GM19043 (cell line): Measurements from ENCODE around the gene PHETA1.
"Not testable (repeated sequence)": the region's sequence is repeated elsewhere in the genome, so short reads cannot be mapped to it uniquely, and the experiment has no call there.

Experiments used
- ATAC-seq: cut with Tn5 transposase; IDR thresholded peaks from one replicate; pipeline ENCODE4 v1.9.1; 2021; ENCODE audit warnings: low read depth; ENCODE audit not compliant: unreplicated experiment

PHETA1 gene

DNA sequence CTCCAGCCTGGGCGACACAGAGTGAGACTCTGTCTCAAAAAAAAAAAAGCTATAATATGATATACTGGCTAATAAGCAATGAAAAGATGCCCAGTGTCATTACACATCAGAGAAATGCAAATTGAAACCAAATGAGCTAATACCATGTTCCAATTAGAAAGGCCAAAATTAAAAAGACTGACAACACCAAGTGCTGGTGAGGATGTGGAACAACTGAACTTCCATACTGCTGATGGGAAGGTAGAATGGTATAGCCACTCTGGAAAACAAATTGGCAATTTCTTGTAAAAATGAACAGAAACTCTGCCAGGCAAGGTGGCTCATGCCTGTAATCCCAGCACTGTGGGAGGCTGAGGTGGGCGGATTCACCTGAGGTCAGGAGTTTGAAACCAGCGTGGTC, 8.5 kb upstream of the PHETA1 start:
- ATAC-seq, result no peak

DNA sequence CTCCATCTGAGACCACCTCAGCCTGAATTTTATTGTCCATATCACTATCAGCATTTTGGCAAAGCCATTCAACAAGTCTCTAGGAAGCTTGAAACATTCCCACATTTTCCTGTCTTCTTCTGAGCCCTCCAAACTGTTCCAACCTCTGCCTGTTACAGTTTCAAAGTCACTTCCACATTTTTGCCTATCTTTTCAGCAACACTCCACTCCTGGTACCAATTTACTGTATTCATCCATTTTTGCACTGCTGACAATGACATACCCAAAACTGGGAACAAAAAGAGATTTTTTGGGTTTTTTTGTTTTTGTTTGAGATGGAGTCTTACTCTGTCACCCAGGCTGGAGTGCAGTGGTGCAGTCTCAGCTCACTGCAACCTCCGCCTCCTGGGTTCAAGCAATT, 4.3 kb upstream of the PHETA1 start:
- ATAC-seq, result not testable (repeated sequence)

DNA sequence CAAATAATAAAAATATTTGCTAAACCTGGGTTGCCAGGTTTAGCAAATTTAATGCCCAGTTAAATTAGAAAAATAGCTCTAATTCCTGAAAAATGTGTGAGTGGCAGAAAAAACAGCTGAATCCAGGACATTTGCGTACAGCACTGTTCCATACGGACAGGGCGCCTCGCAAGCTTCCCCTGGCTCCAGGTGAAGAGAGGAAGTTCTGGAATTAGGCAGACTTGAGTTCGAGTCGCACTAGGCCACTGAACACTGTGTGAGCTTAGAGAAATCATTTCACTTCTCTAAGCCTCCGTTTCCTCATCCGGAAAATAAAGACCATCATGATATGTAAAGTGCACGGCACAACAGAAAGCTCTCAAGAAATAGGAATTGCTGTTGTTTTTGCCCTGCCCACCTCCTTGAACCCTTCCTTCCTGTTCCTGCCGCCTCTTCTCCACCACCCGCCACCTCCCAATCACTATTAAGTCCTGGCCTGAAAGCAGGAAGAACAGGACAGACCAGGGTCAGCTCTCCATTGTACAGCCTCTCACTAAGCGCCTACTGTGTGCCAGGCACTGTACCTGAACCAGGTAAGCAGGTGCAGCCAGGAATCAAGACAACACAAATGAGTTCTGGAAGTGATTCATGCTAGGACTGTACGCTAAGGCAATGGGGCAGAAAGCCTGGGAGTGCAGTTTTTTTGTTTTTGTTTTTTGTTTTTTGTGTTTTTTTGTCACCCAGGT, 763 bp upstream of the PHETA1 start:
- ATAC-seq, result no peak

DNA sequence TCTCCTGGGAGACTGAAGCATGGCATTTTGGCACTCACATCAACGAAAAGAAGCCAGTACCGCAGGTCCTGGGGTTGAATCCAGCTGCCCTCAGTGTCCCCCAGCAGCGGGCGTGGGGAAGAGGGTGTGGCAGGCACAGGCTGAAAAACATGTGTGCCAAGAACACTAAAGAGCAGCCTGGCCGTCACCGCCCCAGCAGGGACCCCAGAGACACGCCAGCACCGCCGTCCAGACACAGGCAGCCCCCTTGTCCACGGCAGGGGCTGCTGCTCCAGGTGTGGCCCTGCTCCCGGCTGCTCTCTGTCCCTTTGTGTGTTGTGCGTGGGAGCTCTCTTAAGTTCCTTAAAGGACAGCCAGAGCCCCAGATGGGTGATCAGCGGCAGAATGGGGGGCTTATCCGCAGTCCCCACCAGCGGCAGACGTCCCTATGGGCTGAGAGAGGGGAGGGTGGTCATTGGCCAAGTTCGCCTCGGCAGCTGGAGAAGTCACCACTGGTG, 556 bp downstream of the PHETA1 start:
- no peak for ATAC-seq

DNA sequence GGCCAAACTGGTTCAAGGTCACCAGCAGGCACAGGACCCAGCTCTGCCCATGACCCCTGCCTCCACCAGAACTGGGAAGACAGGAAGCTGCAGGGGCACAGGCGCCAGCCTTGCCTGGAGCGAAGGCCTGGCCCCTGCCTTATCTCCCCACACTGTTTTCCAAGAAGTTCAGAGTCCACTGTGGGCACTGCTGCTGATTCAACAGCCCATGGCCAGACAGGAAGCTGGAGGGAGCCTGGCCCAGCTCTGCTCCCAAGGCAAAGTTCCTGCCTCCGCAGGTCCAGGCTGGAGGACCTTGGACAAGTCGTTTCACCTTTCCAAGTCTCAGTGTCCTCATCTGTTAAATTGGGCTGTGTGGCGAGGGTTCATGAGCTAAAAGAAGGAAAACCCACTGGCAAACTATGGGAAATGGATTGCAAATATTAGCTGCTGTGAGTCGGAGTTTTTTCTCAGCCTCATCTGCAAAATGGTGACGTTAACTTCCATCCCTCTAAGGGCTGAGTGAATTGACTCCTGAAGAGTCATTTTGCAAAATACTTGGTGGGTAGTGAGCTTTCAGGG, 1.2 kb downstream of the PHETA1 start:
- ATAC-seq, result no peak

DNA sequence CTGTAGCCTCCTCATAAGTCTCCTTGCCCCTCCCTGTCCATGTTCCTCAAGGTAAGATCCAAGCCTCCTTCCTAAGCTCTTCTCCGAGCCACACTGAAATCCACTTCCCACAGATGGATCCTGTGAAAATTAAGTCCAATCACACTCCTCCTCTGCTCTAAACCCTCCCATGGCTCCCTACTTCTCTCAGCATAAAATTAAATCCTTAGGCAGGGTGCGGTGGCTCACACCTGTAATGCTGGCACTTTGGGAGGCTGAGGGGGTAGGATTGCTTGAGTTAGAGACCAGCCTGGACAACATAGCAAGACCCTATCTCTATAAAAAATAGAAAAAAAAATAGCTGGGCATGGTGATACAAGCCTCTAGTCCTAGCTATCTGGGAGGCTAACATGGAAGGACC, 2.3 kb downstream of the PHETA1 start:
- ATAC-seq, result no peak

DNA sequence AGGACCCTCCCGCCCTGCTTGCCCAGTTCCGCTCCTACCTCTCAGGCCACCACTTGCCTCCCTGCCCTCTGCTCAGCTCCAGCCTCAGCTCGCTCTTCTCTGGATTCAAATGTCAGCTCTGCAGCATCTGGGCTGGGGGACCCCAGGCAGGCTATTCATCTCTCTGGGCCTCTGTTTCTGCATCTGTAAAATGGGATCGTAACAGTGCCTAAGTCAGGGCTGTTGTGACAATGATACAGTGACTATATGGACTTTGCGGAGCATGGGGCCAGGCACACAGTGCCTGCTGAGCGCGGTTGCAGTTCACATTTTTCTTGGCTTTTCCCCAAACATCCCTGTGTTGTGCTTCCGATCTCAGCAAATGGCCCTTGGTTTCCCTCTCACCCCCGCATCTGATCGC, 2.8 kb downstream of the PHETA1 start:
- ATAC-seq, result no peak

DNA sequence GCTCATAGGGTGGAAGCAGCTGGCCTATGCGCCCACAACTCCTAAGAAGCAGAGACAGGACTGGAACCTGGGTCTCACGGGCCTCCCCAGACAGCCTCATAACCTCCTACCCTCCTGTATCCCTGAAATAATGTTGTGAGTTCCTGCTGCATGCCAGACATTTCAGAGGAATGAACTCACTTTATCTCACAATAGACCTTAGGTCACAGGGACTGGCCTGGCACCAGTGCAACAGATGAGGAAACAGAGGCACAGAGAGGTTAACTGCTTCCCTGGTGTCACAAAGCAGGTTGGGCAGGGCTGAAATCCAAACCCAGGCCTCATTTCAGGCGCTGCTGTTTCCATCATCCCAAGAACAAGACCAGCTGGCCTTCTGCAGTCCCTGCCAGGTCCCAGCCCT, 5.3 kb downstream of the PHETA1 start:
- ATAC-seq, result no peak

DNA sequence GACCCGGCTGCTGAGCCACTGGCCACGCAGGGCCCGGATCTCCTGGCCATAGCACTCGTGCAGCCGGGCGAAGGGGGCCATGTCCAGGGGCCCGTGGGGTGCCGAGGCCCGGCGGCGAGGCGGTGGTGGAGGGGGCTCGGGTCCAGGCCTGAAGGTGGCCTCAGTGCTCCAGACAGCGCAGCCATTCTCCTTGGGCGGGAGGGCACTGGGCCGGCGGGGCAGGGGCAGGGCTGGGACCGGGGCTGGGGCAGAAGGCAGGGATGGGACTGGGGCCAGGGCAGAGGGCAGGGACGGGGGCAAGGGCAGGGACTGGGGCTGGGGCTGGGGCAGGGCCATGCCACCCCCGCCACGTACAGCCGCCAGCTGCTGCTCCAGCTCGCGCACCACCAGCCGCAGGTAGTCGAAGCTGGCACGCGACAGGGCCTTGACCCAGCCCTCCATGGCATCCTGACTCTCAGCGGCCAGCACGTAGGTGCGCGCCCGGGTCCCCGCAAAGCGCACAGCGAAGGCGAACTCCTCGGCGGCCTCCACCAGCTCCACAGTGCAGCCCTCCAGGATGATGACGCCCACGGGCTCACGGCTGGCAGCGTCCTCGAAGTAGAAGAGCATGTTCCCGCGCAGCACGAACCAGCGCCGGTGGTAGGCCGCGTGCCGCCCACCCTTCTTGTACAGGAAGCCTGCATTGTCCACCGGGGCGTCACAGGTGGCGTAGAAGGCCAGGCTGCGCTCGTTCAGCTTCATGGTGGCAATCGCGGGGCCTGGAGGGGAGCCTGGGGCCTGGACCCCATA, 6.0 kb downstream of the PHETA1 start:
- no peak for ATAC-seq

DNA sequence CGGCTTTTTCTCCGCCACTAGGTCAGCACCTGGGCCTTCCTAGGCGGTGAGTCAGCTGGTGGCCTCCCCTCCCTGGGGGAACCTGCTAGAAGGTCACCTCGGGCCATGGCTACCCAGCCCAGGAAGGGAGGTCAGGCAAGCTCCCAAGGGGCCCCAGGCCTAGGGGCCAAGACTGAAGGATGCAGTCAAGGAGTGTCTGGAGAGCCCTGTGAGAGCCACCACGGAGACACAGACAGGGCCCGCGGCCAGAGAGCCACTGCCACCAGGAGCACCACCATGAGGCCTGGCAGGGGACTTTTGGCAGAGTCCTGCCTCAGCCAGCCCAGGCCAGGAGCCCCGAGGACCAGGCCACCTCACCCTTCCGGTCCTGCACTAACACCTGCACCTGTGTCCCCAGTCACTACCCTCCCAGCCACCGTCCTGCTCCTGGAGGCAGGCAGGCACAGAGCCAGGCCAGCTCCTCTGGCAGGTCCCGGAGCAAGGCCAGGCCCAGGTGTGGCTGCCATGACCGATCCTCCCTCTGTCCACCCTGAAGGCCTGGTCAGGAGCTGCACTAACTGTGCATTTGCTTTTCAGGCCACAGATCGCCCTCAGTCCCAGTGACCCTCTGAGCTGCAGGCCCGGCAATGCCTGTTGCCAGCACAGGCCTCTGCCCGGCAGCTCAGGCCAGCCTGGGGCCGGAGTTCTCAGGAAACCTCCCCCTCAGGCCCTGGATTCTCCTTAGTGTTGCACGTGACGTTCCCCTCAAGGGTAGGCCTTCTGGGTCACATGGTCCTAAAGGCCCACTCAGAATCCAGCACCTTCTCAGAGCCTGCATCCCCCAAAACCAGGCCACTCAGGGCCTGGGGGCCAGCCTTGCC, 6.9 kb downstream of the PHETA1 start:
- ATAC-seq, result no peak

DNA sequence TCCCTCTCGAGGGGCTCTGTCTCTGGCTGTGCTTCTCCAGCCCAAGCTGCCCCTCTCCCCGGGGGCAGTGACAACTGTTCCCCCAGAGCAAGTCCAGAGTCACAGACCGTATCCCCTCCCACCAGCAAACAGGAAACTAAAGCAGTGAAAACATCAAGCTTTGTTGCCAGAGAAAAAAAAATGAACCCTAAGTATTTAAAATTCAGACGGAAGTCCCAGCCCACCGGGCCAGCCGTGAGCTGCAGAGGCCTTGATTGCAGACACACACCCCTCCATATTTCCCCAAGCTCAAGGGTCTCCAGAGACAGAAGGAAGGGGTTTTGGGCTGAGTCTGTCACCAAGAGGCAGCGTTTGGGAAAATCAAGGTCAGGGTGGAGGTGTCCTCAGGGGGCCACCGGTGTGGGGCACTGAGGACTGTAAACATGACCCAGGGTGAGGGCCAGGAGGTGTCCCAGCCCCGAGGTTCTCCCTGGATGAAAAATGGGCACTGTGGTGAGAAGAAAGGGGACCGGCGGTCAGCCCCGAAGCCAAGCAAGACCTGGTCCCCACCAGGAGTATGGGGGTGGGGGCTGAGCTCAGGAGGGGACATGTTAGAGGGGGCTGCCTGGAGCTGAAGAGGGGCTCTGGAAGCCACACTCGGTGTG, 7.7 kb downstream of the PHETA1 start:
- ATAC-seq, result no peak

DNA sequence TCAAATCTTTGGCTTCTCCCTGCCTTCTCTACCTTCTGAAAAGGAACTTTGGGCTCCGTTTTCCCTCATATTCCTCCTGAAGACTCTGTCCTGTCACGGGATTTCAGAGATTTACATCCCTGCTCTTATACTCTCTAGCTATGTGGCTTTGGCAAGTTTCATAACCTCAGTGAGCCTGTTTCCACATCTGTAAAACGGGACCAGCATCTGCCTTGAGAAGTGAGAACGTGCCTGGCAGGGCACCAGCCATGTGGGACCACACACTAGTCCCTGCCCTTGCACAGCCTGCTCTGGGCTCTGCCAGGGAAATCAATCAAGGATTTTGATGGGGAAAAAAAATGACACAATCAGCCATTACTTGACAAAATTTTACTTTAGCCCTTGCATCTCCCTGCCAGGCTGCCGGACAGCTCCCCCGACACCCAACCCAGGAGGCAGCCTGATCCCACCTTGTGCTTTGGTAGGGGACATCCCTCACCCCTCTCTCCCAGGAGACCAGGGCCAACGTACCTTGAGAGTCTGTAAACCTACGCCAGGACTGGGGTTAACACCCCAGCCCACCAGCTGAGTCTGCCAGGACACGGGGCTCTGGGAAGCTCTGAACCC, 8.5 kb downstream of the PHETA1 start:
- no peak for ATAC-seq

DNA sequence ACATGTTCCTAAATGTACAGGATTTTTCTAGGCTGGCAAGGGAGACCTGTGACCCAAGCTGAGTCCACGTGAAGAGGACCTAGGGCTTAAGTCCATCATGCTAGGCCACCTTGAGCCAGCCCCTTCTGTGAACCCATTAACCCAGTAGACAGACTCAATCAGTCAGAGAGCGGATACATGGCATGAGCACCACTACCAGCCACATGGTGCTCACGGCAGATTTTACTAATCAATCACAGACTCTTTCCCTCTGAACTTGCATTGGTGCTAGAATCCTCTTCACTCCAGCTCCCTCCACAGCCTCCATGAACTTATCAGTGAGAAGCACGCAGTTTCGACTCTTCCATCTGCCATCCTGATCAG, 9.0 kb downstream of the PHETA1 start:
- no peak for ATAC-seq

DNA sequence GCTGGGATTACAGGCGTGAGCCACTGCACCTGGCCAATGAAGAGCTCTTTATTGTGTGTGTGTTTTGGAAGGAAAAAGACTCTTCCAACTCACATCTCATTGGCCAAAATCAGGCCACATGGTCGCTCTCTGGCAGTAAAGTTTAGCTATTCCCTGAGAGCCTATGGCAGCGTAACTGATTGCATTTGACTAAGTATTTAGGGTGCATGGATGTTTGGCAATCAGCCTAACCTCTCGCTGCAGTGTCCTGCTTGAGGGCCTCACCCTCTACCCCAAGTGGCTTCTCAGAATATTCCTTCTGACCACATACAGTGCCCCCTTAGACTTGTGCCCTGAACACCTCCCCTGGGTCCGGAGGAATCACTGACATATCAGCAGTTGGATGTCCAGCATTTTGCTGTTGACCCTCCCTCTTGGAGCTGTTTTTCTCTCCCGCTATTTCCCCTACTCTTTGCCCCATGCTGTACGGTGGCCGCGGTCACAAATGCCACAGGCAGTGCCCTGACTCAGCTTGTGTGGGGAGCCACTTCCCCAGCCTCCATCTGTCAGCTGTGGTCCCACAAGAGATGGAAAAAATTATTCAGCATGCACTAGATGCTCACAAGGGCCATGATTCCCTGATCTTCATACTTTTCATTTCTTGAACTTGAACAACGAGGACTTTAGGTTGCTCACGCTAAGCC, 9.5 kb downstream of the PHETA1 start:
- ATAC-seq, result no peak

DNA sequence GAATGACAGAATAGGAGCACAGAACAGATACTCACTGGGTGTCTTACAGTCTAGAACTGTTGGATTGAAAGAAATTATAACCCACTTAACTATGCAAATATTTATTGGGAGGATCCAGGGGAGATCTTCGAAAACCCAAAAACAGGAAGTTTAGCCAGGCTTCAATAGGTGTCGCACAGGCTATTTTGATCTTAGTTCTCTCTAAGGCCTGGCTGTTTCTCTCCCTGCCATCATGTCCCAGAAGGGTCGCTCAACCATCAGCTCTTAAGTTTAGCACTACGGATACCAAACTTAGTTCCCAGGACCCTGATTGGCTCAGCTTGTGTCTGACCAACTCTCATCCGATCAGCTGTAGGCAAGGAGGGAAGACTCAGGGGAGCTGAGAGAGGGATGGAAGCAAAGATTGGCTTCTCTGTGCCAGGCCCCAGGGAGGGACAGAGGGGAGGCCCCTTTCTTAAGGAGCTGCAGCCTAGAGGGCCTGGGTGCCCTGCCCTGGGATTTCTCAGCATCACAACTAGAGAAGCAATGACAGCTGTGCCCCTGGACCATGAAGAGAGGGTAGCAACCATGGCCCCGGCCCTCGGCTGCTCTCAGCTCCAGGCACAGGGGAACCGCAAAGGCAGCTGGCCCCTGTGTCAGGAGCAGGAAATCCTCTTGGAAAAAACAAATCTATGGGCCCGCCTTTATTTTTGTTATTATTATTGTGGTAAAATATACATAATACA, 13.5 kb downstream of the PHETA1 start:
- ATAC-seq, result no peak

DNA sequence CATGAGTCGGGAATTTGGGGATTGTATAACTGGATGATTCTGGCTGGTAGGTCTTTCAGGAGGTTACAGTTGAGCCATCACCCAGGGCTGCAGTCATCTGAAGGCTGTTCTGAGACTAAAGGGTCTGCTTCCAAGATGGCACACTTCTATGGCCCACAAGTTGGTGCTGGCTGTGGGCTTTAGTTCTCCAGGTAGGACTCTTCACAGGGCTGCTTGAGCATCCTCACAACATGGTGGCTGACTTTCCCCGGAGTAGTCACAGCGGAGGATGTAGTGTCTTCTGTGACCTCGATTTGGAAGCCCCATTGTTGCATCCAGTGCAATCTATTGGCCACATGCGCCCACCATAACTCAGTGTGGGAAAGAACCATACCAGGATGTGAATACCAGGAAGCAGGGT, 14.4 kb downstream of the PHETA1 start:
- ATAC-seq, result no peak

DNA sequence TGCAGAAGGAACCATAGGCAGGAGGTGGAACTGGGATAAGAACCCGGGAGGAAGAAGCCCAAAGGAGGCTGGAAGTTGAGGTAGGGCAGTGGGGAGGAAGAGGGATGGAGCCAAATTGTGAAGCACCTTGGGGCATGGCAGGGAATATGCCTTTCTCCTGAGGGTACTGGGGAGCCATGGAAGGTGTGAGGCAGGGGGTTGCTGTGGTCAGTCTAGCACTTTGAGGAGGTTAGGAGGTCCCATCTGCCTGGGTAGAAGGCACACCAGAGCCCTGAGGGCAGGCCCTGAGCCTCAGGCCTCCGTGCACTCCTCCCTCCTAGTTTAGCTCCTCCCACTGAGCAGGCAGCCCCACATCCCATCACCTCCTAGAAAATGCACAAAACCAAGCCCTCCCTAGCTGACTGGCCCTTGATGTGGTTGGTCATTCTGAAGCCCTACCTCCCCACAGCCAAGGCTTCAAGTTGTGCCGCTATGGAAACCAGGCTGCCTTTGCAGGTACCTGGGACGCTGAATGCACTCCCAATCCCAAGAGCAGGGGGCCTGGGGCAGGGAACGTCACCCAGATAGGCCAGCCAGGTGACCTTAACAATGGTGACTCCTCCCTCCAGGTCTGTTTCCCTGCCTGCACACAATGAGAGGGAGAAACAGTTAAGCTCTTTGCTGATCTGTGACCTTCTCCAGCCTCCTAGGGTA, 15.1 kb downstream of the PHETA1 start:
- no peak for ATAC-seq

DNA sequence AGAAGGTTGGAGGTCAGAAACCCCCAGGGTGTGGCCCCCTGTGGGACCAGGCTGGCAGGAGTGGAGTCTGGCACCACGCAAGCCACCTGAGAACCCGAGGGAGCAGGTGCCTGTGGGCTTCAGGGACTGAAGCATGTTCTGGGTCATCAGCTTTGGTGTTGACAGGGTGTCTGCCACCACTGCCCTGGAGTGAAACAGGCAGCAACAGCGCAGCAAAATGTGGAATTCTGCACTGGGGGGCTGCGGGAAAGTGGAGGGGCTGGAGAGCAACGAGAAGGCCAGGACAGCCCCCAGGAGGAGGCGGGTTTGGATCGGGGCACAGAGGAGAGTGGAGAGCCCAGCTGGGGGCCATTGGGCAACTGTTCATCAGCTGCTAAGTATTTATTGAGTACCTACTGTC, 15.9 kb downstream of the PHETA1 start:
- ATAC-seq, result no peak
